VCaP (cell line): ENCODE results near the gene KDM5A.
"Not testable (repeated sequence)": the region's sequence is repeated elsewhere in the genome, so short reads cannot be mapped to it uniquely, and the experiment has no call there.

Experiments used
- H3K27ac ChIP-seq: fragments of 450-650 bp; 2 replicates; pipeline ENCODE4 v1.5.1; 2017
- CTCF ChIP-seq: fragments of 450-650 bp; conservative IDR thresholded peaks from 2 replicates; pipeline ENCODE4 v1.5.1; 2017; ENCODE audit warnings: mild to moderate bottlenecking, moderate library complexity

The KDM5A gene

GRCh38 chr12:389142-390096 lies at the start of gene KDM5A:
KDM5A (minus strand) TSS chr12:389320; CDS start chr12:389091, 229 bp downstream.
- no peak for TF ChIP-seq CTCF
- H3K27ac ChIP-seq, result peak within 1 kb of the TSS; percentile 95

GRCh38 chr12:435737-436136 lies 46.6 kb upstream of the KDM5A start:
- H3K27ac ChIP-seq, result not testable (repeated sequence)

GRCh38 chr12:422526-422925 lies 33.4 kb upstream of the KDM5A start:
- no peak for TF ChIP-seq CTCF
- H3K27ac ChIP-seq, result peak overlapping the region; percentile 16; the same call in 1 of the 2 replicates

- no peak overlapping the region for H3K27ac ChIP-seq
- TF ChIP-seq CTCF, result no peak
These were observed 29.3 kb upstream of the KDM5A start for GRCh38 chr12:418432-418831.

GRCh38 chr12:414859-415258 lies 25.7 kb upstream of the KDM5A start:
- TF ChIP-seq CTCF, result no peak
- no peak overlapping the region for H3K27ac ChIP-seq

- TF ChIP-seq CTCF, result peak; percentile 59
- peak overlapping the region; percentile 67 for H3K27ac ChIP-seq
These were observed 12.9 kb upstream of the KDM5A start for GRCh38 chr12:402029-402389.

- H3K27ac ChIP-seq, result peak within 1 kb of the TSS; percentile 67
- no peak for TF ChIP-seq CTCF
These were observed 12.3 kb upstream of the KDM5A start, which contains the start of gene CCDC77 for GRCh38 chr12:401235-402028. CCDC77 (plus strand) TSS chr12:401644; CDS start chr12:409384, 7,740 bp downstream.
